Tibial nerve (tissue), 4 donors: ENCODE data around the gene CPAMD8. TPM values are rescaled to one million over a fixed set of nuclear protein-coding genes. Genes with fewer than 3 reads are reported as not detected.

Source experiments
- DNase-seq, 2 donors: peaks; one replicate each; pipeline ENCODE4 v3.0.0-alpha.2; 2019; ENCODE audit warnings: low spot score in 2 of 2
- H3K27ac ChIP-seq, 4 donors: fragments of 200-600 bp; sonication (generic) in 3 of 4; one replicate each; pipeline ENCODE4 v1.5.1; 2017 to 2019; ENCODE audit warnings: mild to moderate bottlenecking in 1 of 4
- H3K27me3 ChIP-seq, 2 donors: fragments of 200-600 bp; sonication (generic) in 1 of 2; one replicate each; pipeline versions ENCODE4 v1.5.1 to v1.6.0; 2017 to 2019
- H3K36me3 ChIP-seq, 3 donors: fragments of 200-600 bp; sonication (generic); one replicate each; pipeline ENCODE4 v1.5.1; 2018 to 2019
- H3K4me1 ChIP-seq, 4 donors: fragments of 200-600 bp; sonication (generic) in 3 of 4; one replicate each; pipeline ENCODE4 v1.5.1; 2017 to 2019
- H3K4me3 ChIP-seq, 4 donors: fragments of 200-600 bp; sonication (generic) in 3 of 4; one replicate each; pipeline ENCODE4 v1.5.1; 2017 to 2019; ENCODE audit warnings: mild to moderate bottlenecking in 1 of 4, moderate library complexity in 1 of 4
- H3K9me3 ChIP-seq, 4 donors: fragments of 200-600 bp; sonication (generic) in 3 of 4; one replicate each; pipeline ENCODE4 v1.5.1; 2017 to 2019
- CTCF ChIP-seq, 5 experiments: fragments of 200-600 bp in 3 of 5; fragments of 450-650 bp in 2 of 5; sonication (generic) in 3 of 5; IDR thresholded peaks; one replicate each; pipeline ENCODE4 v1.5.1; 2016 to 2019; ENCODE audit warnings: antibody characterized with exemption in 5 of 5, mild to moderate bottlenecking in 3 of 5, moderate library complexity in 2 of 5
- EP300 ChIP-seq, 2 donors: sonication (generic); formaldehyde crosslinking; IDR thresholded peaks; one replicate each; pipeline ENCODE4 v1.6.1; 2017; ENCODE audit warnings: antibody characterized with exemption in 2 of 2, mild to moderate bottlenecking in 1 of 2
- POLR2A ChIP-seq, 2 donors: fragments of 450-650 bp; IDR thresholded peaks; one replicate each; pipeline ENCODE4 v1.6.1; 2017; ENCODE audit warnings: antibody characterized with exemption in 2 of 2, mild to moderate bottlenecking in 2 of 2, moderate library complexity in 2 of 2
- WGBS, 2 donors: methylation state at CpG; one replicate each; pipeline ENCODE4 v1.1.5; 2018; 5-methylcytosine and 5-hydroxymethylcytosine counted together
- total RNA-seq, 4 donors: library from RNA; depleted of rRNA; stranded (reverse); fragments of >200 nt; gene quantifications; one replicate each; pipeline ENCODE4 v1.1.0, GENCODE V29; 2016

CPAMD8 gene
- total RNA-seq, 4 donors from 2014 or later = 9.8 to 26.3 (median 14.4) TPM

GRCh38 chr19:16874250-16874977, 152.2 kb downstream of the CPAMD8 start:
- H3K27ac ChIP-seq = peak overlapping the region in 2 of 4 donors; percentile 22 to 26
- no peak for TF ChIP-seq CTCF (IDR thresholded peaks at IDR 0.05)
- TF ChIP-seq POLR2A (IDR thresholded peaks at IDR 0.05) = no peak
- TF ChIP-seq EP300 (IDR thresholded peaks at IDR 0.05) = no peak
- H3K9me3 ChIP-seq = no peaks in the 10 kb centered on the region
- no peaks in the 10 kb centered on the region for H3K27me3 ChIP-seq
- peaks cover 2 to 84% (median 33%) of the 10 kb centered on the region in 3 donors for H3K36me3 ChIP-seq
- 88 to 90% methylated on average over 1 of the region's 1 CpG for WGBS, 2 donors
- no peak for DNase-seq
- peaks cover 0 to 18% (median 0%) of the 10 kb centered on the region in 4 donors for H3K4me1 ChIP-seq
- H3K4me3 ChIP-seq = no peak overlapping the region

- 91 to 98% methylated on average over 3 of the region's 3 CpGs for WGBS, 2 donors
- H3K4me1 ChIP-seq = peaks cover 0 to 18% (median 0%) of the 10 kb centered on the region in 4 donors
- peaks cover 0 to 84% (median 32%) of the 10 kb centered on the region in 3 donors for H3K36me3 ChIP-seq
- H3K27me3 ChIP-seq = no peaks in the 10 kb centered on the region
- TF ChIP-seq EP300 (IDR thresholded peaks at IDR 0.05) (no peak), CTCF (IDR thresholded peaks at IDR 0.05) (no peak), POLR2A (IDR thresholded peaks at IDR 0.05) (no peak)
- no peaks in the 10 kb centered on the region for H3K9me3 ChIP-seq
- H3K27ac ChIP-seq = no peak overlapping the region
- no peak for DNase-seq
- H3K4me3 ChIP-seq = no peak overlapping the region
Measured at GRCh38 chr19:16873594-16873993, 153.0 kb downstream of the CPAMD8 start.

GRCh38 chr19:16872728-16873127, 153.9 kb downstream of the CPAMD8 start:
- Histone ChIP-seq H3K9me3 (no peaks in the 10 kb centered on the region), H3K4me3 (no peak overlapping the region), H3K36me3 (peaks cover 0 to 84% (median 33%) of the 10 kb centered on the region in 3 donors), H3K27ac (no peak overlapping the region), H3K4me1 (peaks cover 0 to 18% (median 0%) of the 10 kb centered on the region in 4 donors), H3K27me3 (no peaks in the 10 kb centered on the region)
- no peak for DNase-seq
- 94% methylated on average over 21 of the region's 21 CpGs for WGBS, 2 donors
- TF ChIP-seq CTCF (IDR thresholded peaks at IDR 0.05) (no peak), POLR2A (IDR thresholded peaks at IDR 0.05) (no peak), EP300 (IDR thresholded peaks at IDR 0.05) (no peak)

- H3K4me3 ChIP-seq = no peak overlapping the region
- no peaks in the 10 kb centered on the region for H3K27me3 ChIP-seq
- no peaks in the 10 kb centered on the region for H3K9me3 ChIP-seq
- peaks cover 0 to 84% (median 40%) of the 10 kb centered on the region in 3 donors for H3K36me3 ChIP-seq
- DNase-seq = no peak
- peaks cover 0 to 11% (median 0%) of the 10 kb centered on the region in 4 donors for H3K4me1 ChIP-seq
- peak in 1 of 2 donors; percentile 16 for TF ChIP-seq EP300 (IDR thresholded peaks at IDR 0.05)
- TF ChIP-seq POLR2A (IDR thresholded peaks at IDR 0.05) = no peak
- WGBS, 2 donors = 58 to 63% methylated on average over 7 of the region's 7 CpGs
- peak overlapping the region in 2 of 4 donors; percentile 6 to 47 for H3K27ac ChIP-seq
Measured at GRCh38 chr19:16871871-16872270, 154.7 kb downstream of the CPAMD8 start.

- DNase-seq = no peak
- Histone ChIP-seq H3K27me3 (no peaks in the 10 kb centered on the region), H3K4me1 (peaks cover 0 to 6% (median 0%) of the 10 kb centered on the region in 4 donors), H3K27ac (no peak overlapping the region), H3K36me3 (peaks cover 0 to 97% (median 42%) of the 10 kb centered on the region in 3 donors), H3K9me3 (no peaks in the 10 kb centered on the region), H3K4me3 (no peak overlapping the region)
- 93 to 95% methylated on average over 24 to 25 of the region's 30 CpGs for WGBS, 2 donors
- TF ChIP-seq CTCF (IDR thresholded peaks at IDR 0.05) = no peak
- no peak for TF ChIP-seq POLR2A (IDR thresholded peaks at IDR 0.05)
- no peak for TF ChIP-seq EP300 (IDR thresholded peaks at IDR 0.05)
Measured at GRCh38 chr19:16869331-16869972, 157.2 kb downstream of the CPAMD8 start.
